Left ventricle myocardium inferior (tissue), 1 donor: ENCODE measurements around the gene MSH5. TPM values are rescaled to one million over a fixed set of nuclear protein-coding genes. Genes with fewer than 3 reads are reported as not detected.

ENCODE experiments used
- DNase-seq: peaks from one replicate; pipeline ENCODE4 v3.0.0-alpha.2; 2020
- H3K27ac ChIP-seq: fragments of 200-600 bp; replicated peaks from 2 replicates; pipeline ENCODE4 v1.8.0; 2021
- H3K27me3 ChIP-seq: fragments of 200-600 bp; 2 replicates; pipeline ENCODE4 v1.8.0; 2021; ENCODE audit warnings: low read depth
- H3K36me3 ChIP-seq: fragments of 200-600 bp; 2 replicates; pipeline ENCODE4 v1.8.0; 2021
- H3K4me1 ChIP-seq: fragments of 200-600 bp; 2 replicates; pipeline ENCODE4 v1.8.0; 2021
- H3K4me3 ChIP-seq: fragments of 200-600 bp; 2 replicates; pipeline ENCODE4 v1.8.0; 2021; ENCODE audit warnings: mild to moderate bottlenecking, moderate library complexity
- H3K9me3 ChIP-seq: fragments of 200-600 bp; replicated peaks from 2 replicates; pipeline ENCODE4 v1.8.0; 2021
- CTCF ChIP-seq: fragments of 200-600 bp; IDR thresholded peaks from 2 replicates; pipeline ENCODE4 v1.8.0; 2021; ENCODE audit warnings: antibody characterized with exemption, mild to moderate bottlenecking, borderline replicate concordance
- intact Hi-C: fragments of 100-400 bp; cut with micrococcal nuclease; formaldehyde crosslinking; loops from one replicate; pipeline ENCODE4 v1.11.0; 2022
- total RNA-seq: library from RNA; stranded (reverse); fragmentation: NEBNext Ultra II Directional; extraction: Animal tissue kit (Norgen Biotek cat#: 25700); gene quantifications from one replicate; pipeline ENCODE4 v1.2.1, GENCODE V29; 2021
- donor health status: DM: no; HTN: yes; CAD: no; lungs with severe emphysema.

Gene MSH5
- total RNA-seq, 1 donor from 2014 or later: 1.3 TPM

- Histone ChIP-seq H3K27me3 (no peaks in the 10 kb centered on the region), H3K27ac (peak overlapping the region; percentile 98), H3K9me3 (no peaks in the 10 kb centered on the region), H3K4me1 (peaks cover 70% of the 10 kb centered on the region), H3K4me3 (peak overlapping the region; percentile 93), H3K36me3 (peaks cover 63% of the 10 kb centered on the region)
- peak; percentile 94 for DNase-seq
- TF ChIP-seq CTCF: no peak
- intact Hi-C loops: no loop called here
Observed at GRCh38 chr6:31729515-31729978, 10.3 kb upstream of the MSH5 start.

- Histone ChIP-seq H3K9me3 (no peaks in the 10 kb centered on the region), H3K27me3 (no peaks in the 10 kb centered on the region), H3K27ac (peak overlapping the region; percentile 98), H3K36me3 (peaks cover 63% of the 10 kb centered on the region), H3K4me1 (peaks cover 75% of the 10 kb centered on the region), H3K4me3 (peak overlapping the region; percentile 93)
- TF ChIP-seq CTCF: no peak
- peak; percentile 92 for DNase-seq
- intact Hi-C loops: no loop called here
Observed at GRCh38 chr6:31729979-31730630, 9.7 kb upstream of the MSH5 start.

GRCh38 chr6:31730631-31731086, 9.1 kb upstream of the MSH5 start:
- Histone ChIP-seq H3K4me3 (peak overlapping the region; percentile 93), H3K36me3 (peaks cover 62% of the 10 kb centered on the region), H3K4me1 (peaks cover 78% of the 10 kb centered on the region), H3K27me3 (no peaks in the 10 kb centered on the region), H3K9me3 (no peaks in the 10 kb centered on the region), H3K27ac (peak overlapping the region; percentile 98)
- TF ChIP-seq CTCF: no peak
- intact Hi-C loops: no loop called here
- no peak for DNase-seq

GRCh38 chr6:31732029-31732428, 7.8 kb upstream of the MSH5 start:
- intact Hi-C loops: no loop called here
- no peak for TF ChIP-seq CTCF
- Histone ChIP-seq H3K36me3 (peaks cover 49% of the 10 kb centered on the region), H3K4me1 (peaks cover 91% of the 10 kb centered on the region), H3K27ac (peak overlapping the region; percentile 32), H3K27me3 (no peaks in the 10 kb centered on the region), H3K9me3 (no peaks in the 10 kb centered on the region), H3K4me3 (no peak overlapping the region)
- no peak for DNase-seq

- peak overlapping the region; percentile 96 for H3K27ac ChIP-seq
- intact Hi-C loops: no loop called here
Observed at GRCh38 chr6:31733734-31734133, 6.1 kb upstream of the MSH5 start.

More at GRCh38 chr6:31733734-31734133, 6.1 kb upstream of the MSH5 start:
- H3K9me3 ChIP-seq: no peaks in the 10 kb centered on the region
- TF ChIP-seq CTCF: no peak
- peaks cover 96% of the 10 kb centered on the region for H3K4me1 ChIP-seq
- peaks cover 36% of the 10 kb centered on the region for H3K36me3 ChIP-seq
- DNase-seq: no peak
- no peaks in the 10 kb centered on the region for H3K27me3 ChIP-seq
- peak overlapping the region; percentile 83 for H3K4me3 ChIP-seq
